Breast epithelium (tissue), 3 donors: ENCODE measurements around the gene PIGB.

ENCODE experiments used
- CTCF ChIP-seq, 3 donors: fragments of 450-650 bp; IDR thresholded peaks; one replicate each; pipeline ENCODE4 v1.5.1; 2016 to 2017; ENCODE audit warnings: antibody characterized with exemption in 3 of 3, mild to moderate bottlenecking in 3 of 3, moderate library complexity in 3 of 3
- POLR2A ChIP-seq: fragments of 450-650 bp; IDR thresholded peaks from one replicate; pipeline ENCODE4 v1.6.1; 2016; ENCODE audit warnings: antibody characterized with exemption, mild to moderate bottlenecking, moderate library complexity
- POLR2AphosphoS5 ChIP-seq, 3 donors: sonication (generic); formaldehyde crosslinking; IDR thresholded peaks; one replicate each; pipeline ENCODE4 v1.6.1; 2017; ENCODE audit warnings: antibody characterized with exemption in 3 of 3

GRCh38 chr15:55319537-55320237 lies 665 bp downstream of the PIGB start:
- TF ChIP-seq CTCF (IDR thresholded peaks at IDR 0.05) (no peak), POLR2A (no peak), POLR2AphosphoS5 (IDR thresholded peaks at IDR 0.05) (no peak)
